BLaER1 (cell line): Measurements from ENCODE around the gene CAB39L.

Source experiments
- H3K27ac ChIP-seq: shearing (Covaris generic); formaldehyde crosslinking; 2 replicates; pipeline ENCODE4 v1.8.1; 2022
- H3K27me3 ChIP-seq: shearing (Covaris generic); formaldehyde crosslinking; 2 replicates; pipeline ENCODE4 v1.8.1; 2022
- H3K36me3 ChIP-seq: shearing (Covaris generic); formaldehyde crosslinking; 2 replicates; pipeline ENCODE4 v1.8.1; 2022
- H3K4me1 ChIP-seq: shearing (Covaris generic); formaldehyde crosslinking; 2 replicates; pipeline ENCODE4 v1.8.1; 2022
- H3K4me2 ChIP-seq: shearing (Covaris generic); formaldehyde crosslinking; 2 replicates; pipeline ENCODE4 v1.8.1; 2022
- H3K4me3 ChIP-seq: shearing (Covaris generic); formaldehyde crosslinking; 2 replicates; pipeline ENCODE4 v1.8.1; 2022
- H3K9ac ChIP-seq: shearing (Covaris generic); formaldehyde crosslinking; 2 replicates; pipeline ENCODE4 v1.8.1; 2022
- H3K9me3 ChIP-seq: shearing (Covaris generic); formaldehyde crosslinking; 2 replicates; pipeline ENCODE4 v1.8.1; 2022
- H4K20me1 ChIP-seq: shearing (Covaris generic); formaldehyde crosslinking; 2 replicates; pipeline ENCODE4 v1.8.1; 2022
- Cebpa-rat ChIP-seq: shearing (Covaris generic); IDR thresholded peaks from 2 replicates; pipeline ENCODE4 v1.8.1; 2022

The CAB39L gene

GRCh38 chr13:49443357-49443703 lies 534 bp downstream of the CAB39L start:
- Histone ChIP-seq H3K27me3 (no peaks in the 10 kb centered on the region), H3K9me3 (no peaks in the 10 kb centered on the region), H3K4me1 (peaks cover 41% of the 10 kb centered on the region), H3K36me3 (no peaks in the 10 kb centered on the region), H3K27ac (peak overlapping the region; percentile 89), H3K9ac (peak overlapping the region; percentile 76), H4K20me1 (no peaks in the 10 kb centered on the region), H3K4me2 (peak overlapping the region; percentile 77), H3K4me3 (peak overlapping the region; percentile 79)
- no peak for TF ChIP-seq Cebpa-rat

GRCh38 chr13:49441846-49442245 lies 2.0 kb downstream of the CAB39L start:
- no peaks in the 10 kb centered on the region for H3K9me3 ChIP-seq
- H3K27ac ChIP-seq = no peak overlapping the region
- no peak for TF ChIP-seq Cebpa-rat
- H3K4me1 ChIP-seq = peaks cover 27% of the 10 kb centered on the region
- no peaks in the 10 kb centered on the region for H4K20me1 ChIP-seq
- no peaks in the 10 kb centered on the region for H3K36me3 ChIP-seq
- H3K27me3 ChIP-seq = no peaks in the 10 kb centered on the region
- H3K9ac ChIP-seq = no peak overlapping the region
- no peak overlapping the region for H3K4me2 ChIP-seq
- H3K4me3 ChIP-seq = no peak overlapping the region

- H3K4me2 ChIP-seq = no peak overlapping the region
- no peak overlapping the region for H3K27ac ChIP-seq
- H3K36me3 ChIP-seq = no peaks in the 10 kb centered on the region
- peaks cover 21% of the 10 kb centered on the region for H3K4me1 ChIP-seq
- H3K9me3 ChIP-seq = no peaks in the 10 kb centered on the region
- H3K9ac ChIP-seq = no peak overlapping the region
- no peaks in the 10 kb centered on the region for H3K27me3 ChIP-seq
- H4K20me1 ChIP-seq = no peaks in the 10 kb centered on the region
- no peak for TF ChIP-seq Cebpa-rat
- H3K4me3 ChIP-seq = no peak overlapping the region
Observed at GRCh38 chr13:49441312-49441711, 2.6 kb downstream of the CAB39L start.

- Histone ChIP-seq H3K4me2 (no peak overlapping the region), H3K4me1 (peaks cover 10% of the 10 kb centered on the region), H3K27me3 (no peaks in the 10 kb centered on the region), H3K4me3 (no peak overlapping the region), H3K36me3 (no peaks in the 10 kb centered on the region), H3K9ac (no peak overlapping the region), H3K9me3 (no peaks in the 10 kb centered on the region), H3K27ac (no peak overlapping the region), H4K20me1 (no peaks in the 10 kb centered on the region)
- TF ChIP-seq Cebpa-rat = no peak
Observed at GRCh38 chr13:49439609-49440008, 4.3 kb downstream of the CAB39L start.

GRCh38 chr13:49437705-49438104 lies 6.2 kb downstream of the CAB39L start:
- Histone ChIP-seq H4K20me1 (no peaks in the 10 kb centered on the region), H3K4me3 (no peak overlapping the region), H3K27me3 (no peaks in the 10 kb centered on the region), H3K4me1 (peaks cover 2% of the 10 kb centered on the region; the same call in 1 of the 2 replicates), H3K9ac (no peak overlapping the region), H3K36me3 (peaks cover 8% of the 10 kb centered on the region), H3K4me2 (no peak overlapping the region), H3K27ac (no peak overlapping the region), H3K9me3 (no peaks in the 10 kb centered on the region)
- no peak for TF ChIP-seq Cebpa-rat

GRCh38 chr13:49436890-49437289 lies 7.0 kb downstream of the CAB39L start:
- no peaks in the 10 kb centered on the region for H3K27me3 ChIP-seq
- no peak overlapping the region for H3K4me3 ChIP-seq
- no peaks in the 10 kb centered on the region for H3K4me1 ChIP-seq
- H3K9me3 ChIP-seq = no peaks in the 10 kb centered on the region
- no peak overlapping the region for H3K4me2 ChIP-seq
- TF ChIP-seq Cebpa-rat = no peak
- no peak overlapping the region for H3K9ac ChIP-seq
- peaks cover 15% of the 10 kb centered on the region for H3K36me3 ChIP-seq
- no peak overlapping the region for H3K27ac ChIP-seq
- H4K20me1 ChIP-seq = no peaks in the 10 kb centered on the region

GRCh38 chr13:49435992-49436391 lies 7.9 kb downstream of the CAB39L start:
- no peaks in the 10 kb centered on the region for H4K20me1 ChIP-seq
- H3K9ac ChIP-seq = no peak overlapping the region
- no peak for TF ChIP-seq Cebpa-rat
- no peak overlapping the region for H3K27ac ChIP-seq
- no peak overlapping the region for H3K4me3 ChIP-seq
- no peaks in the 10 kb centered on the region for H3K4me1 ChIP-seq
- no peaks in the 10 kb centered on the region for H3K9me3 ChIP-seq
- H3K4me2 ChIP-seq = no peak overlapping the region
- no peaks in the 10 kb centered on the region for H3K27me3 ChIP-seq
- H3K36me3 ChIP-seq = peaks cover 16% of the 10 kb centered on the region

- Histone ChIP-seq H3K27ac (no peak overlapping the region), H3K27me3 (no peaks in the 10 kb centered on the region), H3K4me2 (no peak overlapping the region), H4K20me1 (no peaks in the 10 kb centered on the region), H3K4me1 (no peaks in the 10 kb centered on the region), H3K9ac (no peak overlapping the region), H3K4me3 (no peak overlapping the region), H3K36me3 (peaks cover 36% of the 10 kb centered on the region), H3K9me3 (no peaks in the 10 kb centered on the region)
- no peak for TF ChIP-seq Cebpa-rat
Observed at GRCh38 chr13:49429121-49429520, 14.7 kb downstream of the CAB39L start.

- no peaks in the 10 kb centered on the region for H3K4me1 ChIP-seq
- H3K4me2 ChIP-seq = no peak overlapping the region
- no peak overlapping the region for H3K27ac ChIP-seq
- H3K4me3 ChIP-seq = no peak overlapping the region
- no peaks in the 10 kb centered on the region for H4K20me1 ChIP-seq
- H3K9me3 ChIP-seq = no peaks in the 10 kb centered on the region
- H3K27me3 ChIP-seq = no peaks in the 10 kb centered on the region
- H3K36me3 ChIP-seq = peaks cover 33% of the 10 kb centered on the region
- TF ChIP-seq Cebpa-rat = no peak
- no peak overlapping the region for H3K9ac ChIP-seq
Observed at GRCh38 chr13:49428041-49428763, 15.7 kb downstream of the CAB39L start.

GRCh38 chr13:49424011-49424560 lies 19.8 kb downstream of the CAB39L start:
- no peak overlapping the region for H3K9ac ChIP-seq
- H3K36me3 ChIP-seq = peaks cover 19% of the 10 kb centered on the region
- H3K9me3 ChIP-seq = no peaks in the 10 kb centered on the region
- no peak overlapping the region for H3K27ac ChIP-seq
- H3K4me1 ChIP-seq = no peaks in the 10 kb centered on the region
- H3K4me3 ChIP-seq = no peak overlapping the region
- no peaks in the 10 kb centered on the region for H4K20me1 ChIP-seq
- no peak overlapping the region for H3K4me2 ChIP-seq
- H3K27me3 ChIP-seq = no peaks in the 10 kb centered on the region
- no peak for TF ChIP-seq Cebpa-rat

- Histone ChIP-seq H3K27me3 (no peaks in the 10 kb centered on the region), H3K4me2 (no peak overlapping the region)
- TF ChIP-seq Cebpa-rat = no peak
Observed at GRCh38 chr13:49421391-49421790, 22.5 kb downstream of the CAB39L start.

More at GRCh38 chr13:49421391-49421790, 22.5 kb downstream of the CAB39L start:
- H3K9me3 ChIP-seq = no peaks in the 10 kb centered on the region
- no peak overlapping the region for H3K27ac ChIP-seq
- no peak overlapping the region for H3K9ac ChIP-seq
- H4K20me1 ChIP-seq = no peaks in the 10 kb centered on the region
- no peaks in the 10 kb centered on the region for H3K36me3 ChIP-seq
- peaks cover 7% of the 10 kb centered on the region for H3K4me1 ChIP-seq
- H3K4me3 ChIP-seq = no peak overlapping the region
